Renal cortical epithelial cell (primary cell): ENCODE data around the gene EDN3. TPM values are rescaled to one million over a fixed set of nuclear protein-coding genes. Genes with fewer than 3 reads are reported as not detected.

Experiments used
- DNase-seq: peaks from one replicate; pipeline ENCODE4 v3.0.0-alpha.2; 2011; ENCODE audit warnings: low read depth
- total RNA-seq: library from RNA; depleted of rRNA; stranded (reverse); fragments of >200 nt; gene quantifications from 2 replicates; pipeline ENCODE4 v1.2.3, GENCODE V29; 2014

The EDN3 gene
- total RNA-seq, 1 donor from 2014 or later, result not detected

DNA sequence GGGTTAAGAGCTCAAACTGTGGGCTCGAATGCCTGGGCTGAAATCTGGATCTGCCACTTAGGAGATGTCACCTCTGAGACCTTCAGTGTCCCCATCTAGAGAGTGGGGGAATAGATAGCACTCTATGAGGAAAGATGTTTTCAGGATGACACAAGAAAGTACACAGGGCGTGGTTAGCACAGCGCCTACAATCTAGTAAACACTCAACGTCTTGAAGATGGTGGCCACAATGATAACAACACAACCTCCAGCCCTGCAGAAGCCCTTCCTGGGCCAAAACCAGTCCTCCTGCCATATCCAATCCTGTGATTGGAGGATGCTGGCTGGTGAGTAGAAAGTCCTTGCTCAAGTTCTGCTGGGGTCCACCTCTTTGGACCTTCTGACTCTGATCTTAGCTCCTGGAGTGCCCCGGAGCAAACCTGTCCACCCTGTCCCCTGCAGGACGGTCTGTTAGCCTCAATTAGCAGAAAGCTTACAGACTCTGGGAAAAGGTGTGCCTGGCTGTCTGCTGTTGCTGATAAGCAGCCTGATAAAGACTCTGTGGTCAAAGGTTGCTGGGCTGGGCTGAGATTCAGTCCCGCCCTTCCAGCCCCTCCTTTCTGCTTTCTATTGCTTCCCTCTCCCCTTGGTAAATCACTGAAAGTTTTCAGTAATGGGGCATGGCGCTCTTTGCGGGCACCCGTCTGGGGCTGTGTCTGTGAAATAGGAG is 8.2 kb downstream of the EDN3 start:
- DNase-seq, result no peak

DNA sequence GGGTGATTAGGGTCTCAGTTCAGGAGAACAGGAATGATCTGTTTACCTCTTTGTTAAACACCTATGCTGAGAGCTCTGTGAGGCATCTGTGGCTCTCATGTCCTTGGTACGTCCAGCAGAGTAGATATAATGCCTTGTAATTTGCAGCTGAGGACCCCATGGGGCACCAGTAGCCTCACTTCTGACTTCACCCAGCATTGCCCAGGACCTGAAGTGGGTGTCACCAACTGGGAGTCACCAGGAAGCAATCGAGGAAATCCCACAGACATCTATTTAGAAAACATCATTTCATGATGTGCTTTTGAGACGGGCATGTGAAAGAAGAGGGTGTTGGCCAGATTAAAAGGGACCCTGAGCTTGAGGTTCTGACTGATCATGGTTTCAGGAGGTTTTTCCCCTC is 8.8 kb downstream of the EDN3 start:
- DNase-seq, result no peak

DNA sequence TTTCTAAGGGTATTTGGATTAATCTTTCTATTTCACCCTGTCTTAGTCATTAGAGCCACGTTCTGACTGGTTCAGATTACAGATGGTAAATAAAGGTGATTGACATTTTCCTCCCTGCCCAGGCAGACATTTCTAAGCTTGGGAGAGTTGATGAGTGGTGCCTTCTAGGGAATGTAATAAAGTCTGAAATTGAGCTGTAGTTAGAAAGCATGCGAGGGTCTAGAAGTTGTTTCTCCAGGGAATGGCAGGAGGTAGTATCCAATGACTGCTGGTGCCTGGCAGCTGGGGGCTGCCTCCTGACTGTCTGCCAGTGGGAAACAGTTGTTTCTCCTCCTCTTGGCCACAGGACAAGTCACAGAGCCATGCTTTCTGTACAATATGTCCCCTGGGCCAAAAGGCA is 14.6 kb downstream of the EDN3 start:
- no peak for DNase-seq

DNA sequence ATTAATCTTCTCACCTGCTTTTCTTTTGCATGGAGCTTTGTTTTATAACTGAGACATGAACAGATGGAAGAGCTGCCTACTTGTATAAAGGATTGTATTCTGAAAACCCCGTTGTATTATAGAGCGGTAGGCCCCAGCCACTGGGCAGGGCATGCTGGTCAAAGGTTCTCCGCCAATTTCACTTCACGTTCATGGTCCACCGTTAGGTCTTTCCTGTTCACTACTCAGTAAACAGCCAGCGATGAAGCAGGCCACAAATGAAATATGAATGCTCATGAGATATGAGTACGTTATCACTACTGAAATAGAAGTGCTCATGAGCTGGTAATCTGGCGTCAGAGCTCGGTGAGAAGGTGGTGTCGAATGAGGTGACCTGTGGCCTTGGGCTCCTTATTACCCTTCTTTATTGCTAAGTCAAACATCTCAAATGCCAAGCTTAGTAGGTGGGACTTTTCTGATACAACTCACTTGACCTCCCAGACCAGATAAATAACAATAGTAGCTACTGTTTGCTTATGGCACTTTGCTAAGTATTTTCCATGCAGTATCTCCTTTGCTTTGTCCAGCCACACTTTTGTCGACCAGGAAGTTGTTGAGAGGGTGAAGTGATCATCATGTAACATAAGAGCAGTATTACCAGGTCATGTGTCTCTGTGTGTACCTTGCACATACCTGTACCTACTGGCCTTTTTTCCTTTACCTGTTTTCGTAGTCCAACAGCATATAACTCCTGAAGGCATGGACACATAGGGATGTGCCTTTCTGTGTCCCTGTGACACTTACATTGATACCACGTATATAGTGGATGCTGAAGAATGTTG is 16.7 kb downstream of the EDN3 start:
- DNase-seq, result no peak

DNA sequence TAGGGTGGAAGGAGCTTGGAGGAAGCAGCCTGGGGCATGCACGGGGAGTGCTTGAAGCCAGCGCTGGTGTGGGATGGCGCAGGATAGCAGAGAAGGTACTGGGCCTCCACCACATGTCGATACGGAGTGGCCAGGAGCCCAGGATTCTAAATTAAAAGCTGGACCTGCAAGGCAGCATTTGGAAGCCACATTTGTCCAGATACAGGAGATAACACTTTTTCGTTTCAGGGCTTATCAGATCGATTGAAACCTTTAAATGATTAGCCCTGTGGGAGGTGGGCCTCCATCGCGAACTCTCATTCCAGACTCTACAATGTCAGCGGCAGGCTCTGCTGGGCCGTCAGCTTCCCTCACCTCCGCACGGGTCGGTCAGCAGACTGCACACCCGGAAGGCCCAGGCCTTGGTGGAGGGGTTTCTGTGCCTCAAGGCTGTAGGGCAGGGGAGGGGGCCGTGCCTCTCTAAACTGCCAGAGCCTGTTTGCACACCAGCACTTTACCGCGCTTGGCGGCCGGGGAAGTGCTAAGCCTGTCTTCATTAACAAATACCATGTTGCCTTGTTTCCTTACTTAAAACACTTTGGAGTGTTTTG is 17.9 kb downstream of the EDN3 start:
- DNase-seq, result no peak

DNA sequence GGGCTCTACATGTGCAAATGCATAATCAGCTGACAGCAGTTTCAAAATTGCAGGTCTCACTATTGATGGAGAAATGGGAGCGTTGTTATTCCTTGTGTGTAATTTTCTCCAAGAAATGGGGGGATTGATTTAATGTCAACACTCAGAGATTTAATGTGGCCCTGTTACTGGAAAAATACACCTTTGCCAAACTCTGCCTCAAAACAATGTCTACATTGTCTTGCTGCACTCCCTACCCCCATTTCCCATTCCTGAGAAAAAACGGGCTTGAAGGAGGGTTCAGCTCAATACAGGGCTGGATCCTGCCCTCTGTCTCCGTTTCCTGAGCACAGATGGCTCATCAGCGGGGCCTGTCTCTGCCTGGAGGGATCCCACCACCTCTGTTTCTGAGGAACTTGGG is 18.4 kb downstream of the EDN3 start:
- no peak for DNase-seq

DNA sequence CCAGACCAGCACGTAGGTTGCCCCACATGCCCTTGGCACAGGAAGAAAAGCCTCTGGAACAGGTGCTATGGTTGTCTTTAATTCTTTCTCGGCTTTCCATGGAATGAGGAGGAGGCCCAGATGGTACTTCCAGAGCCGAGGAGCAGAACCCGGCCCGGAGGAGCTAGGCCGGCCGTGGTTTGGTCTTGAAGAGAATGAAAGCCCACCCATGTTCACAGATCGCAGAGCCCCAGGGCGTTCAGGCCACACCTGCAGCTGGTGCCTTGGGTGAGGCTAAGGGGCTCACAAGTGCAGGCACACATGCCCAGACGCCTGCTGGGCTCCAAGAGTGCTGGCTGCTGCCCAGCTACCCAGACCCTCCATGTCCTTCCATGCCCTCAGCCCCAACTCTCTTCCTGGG is 20.0 kb downstream of the EDN3 start:
- DNase-seq, result no peak

DNA sequence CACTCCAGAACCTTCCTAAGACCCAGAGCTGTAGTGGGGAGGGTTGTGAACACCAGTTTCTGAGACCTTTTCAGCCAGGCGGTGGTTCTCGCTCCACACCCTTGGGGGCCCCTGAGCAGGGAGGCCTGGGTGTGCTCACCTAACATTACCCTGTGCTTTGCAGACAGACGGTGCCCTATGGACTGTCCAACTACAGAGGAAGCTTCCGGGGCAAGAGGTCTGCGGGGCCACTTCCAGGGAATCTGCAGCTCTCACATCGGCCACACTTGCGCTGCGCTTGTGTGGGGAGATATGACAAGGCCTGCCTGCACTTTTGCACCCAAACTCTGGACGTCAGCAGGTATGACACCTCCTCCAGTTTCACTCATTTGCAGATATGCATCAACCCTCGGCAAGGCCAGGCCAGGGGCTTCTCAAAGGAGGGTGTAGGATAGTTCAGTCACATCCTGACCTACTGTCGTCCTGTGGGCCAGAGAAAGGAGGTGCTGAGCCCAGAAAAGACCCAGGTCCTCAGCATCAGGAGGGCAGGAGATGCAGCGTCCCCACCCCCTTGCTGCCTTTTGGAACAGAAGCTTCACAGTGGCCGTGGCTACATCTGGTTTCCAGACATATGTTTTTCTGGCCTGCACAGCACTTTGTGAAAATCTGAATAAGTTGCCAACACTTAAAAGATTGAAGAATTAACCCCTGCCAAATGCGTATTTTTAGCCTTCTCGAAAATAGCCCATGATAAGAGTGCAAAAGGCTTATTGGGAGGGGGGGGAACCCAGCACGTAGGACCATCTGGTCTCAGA is 20.6 kb downstream of the EDN3 start:
- DNase-seq, result no peak

DNA sequence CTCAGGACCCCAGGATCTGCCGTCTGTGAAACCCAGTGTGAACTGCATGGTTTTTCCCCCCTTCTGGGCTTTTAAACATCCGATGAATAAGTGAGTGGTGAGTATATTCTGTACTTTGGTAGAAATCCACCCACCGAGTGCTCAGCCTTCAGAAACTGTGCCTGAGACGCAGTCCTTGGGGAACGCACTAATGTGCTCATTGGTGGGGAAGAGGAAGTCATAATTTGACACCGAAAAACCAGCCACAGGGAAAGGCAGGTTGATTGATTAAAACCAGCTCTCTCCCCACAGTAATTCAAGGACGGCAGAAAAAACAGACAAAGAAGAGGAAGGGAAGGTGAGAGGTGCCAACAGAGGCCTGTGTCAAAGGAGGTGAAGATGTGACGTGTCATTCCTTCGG is 21.7 kb downstream of the EDN3 start:
- no peak for DNase-seq

DNA sequence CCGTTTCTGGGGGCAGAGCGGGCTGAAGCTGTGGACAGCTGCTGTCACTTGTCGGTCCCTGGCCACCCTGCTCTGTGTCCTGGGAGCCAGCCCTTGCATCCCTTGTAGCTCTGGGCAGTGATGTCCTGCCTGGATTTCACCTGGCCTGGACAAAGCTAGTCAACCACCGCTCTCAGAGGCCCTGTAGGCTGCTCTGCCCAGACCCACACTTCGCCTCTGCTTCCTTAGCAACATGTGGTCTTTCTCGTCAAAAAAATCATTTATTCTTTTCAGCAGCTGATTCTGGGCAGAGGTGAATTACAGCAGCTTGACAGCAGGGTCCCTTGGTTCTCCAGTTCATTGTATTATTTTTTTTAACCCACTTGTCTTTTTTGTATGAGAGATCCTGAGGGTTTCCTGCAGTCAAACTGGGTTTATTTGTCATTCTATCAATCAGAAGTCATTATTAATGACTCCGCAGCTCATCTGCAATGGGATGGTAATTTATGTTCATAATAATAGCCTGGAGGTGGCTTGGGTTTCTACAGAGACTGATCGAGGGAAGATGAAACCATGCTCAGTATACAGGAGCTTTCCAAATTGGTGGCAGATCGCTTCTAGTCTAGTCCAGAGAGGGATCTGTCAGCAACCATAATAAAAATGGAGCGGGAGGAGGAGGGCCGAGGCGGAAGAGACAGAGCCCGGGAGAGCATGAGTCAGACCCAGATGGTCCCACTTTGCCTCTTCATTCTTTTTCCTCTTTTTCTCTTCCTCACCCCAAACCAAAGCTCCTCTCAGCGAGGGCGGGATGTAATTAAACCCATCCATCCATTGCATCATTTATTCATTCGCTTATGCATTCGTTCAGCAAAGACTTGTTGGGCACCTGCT is 22.4 kb downstream of the EDN3 start:
- no peak for DNase-seq

DNA sequence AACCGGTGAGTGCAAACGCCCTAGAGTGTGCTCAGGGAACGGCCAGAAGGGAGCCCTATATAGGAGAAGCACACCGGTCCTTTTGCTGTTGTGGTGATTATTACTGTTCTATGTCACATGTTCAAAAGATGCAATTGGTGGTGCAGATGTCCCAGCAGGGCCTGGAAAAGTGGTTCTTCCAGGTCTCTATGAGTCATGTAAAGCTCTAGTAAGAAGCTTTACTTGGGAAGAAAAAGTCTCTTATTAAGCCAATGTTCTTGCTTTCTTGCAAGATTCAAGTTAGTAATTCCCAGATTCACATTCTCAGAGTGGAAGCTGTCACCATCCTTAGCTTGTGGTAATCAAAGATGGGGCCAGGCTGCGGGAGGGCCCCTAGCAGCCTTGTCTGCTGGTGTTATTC is 23.3 kb downstream of the EDN3 start:
- DNase-seq, result no peak

DNA sequence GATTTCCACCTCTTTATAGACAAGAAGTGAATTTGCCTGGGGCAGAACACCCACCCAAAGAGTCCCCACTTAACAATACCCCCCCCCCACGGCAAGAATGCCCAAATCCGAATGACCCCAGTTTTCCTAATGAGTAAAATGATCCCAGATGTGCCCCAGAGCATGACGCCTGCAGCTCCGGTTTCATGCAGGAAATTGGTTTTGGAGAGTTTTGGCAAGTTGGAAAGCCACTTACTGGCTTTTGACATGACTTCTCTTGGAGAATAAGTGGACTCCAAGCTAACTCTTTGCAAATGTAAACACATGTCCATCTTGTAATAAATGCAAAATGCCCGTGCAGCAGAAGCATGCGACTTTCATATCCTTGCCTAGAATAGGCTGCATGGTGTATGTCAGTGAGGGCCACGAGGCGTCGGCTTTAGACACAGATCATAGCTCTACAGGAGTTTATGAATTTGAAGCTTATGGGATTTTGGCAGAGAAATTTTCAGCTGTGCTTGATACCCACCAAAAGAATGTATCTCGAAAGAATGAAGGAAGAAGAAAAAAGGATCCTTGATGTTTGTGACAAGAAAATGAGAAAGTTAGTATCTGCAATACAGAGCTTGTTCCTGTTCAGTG is 24.2 kb downstream of the EDN3 start:
- no peak for DNase-seq

DNA sequence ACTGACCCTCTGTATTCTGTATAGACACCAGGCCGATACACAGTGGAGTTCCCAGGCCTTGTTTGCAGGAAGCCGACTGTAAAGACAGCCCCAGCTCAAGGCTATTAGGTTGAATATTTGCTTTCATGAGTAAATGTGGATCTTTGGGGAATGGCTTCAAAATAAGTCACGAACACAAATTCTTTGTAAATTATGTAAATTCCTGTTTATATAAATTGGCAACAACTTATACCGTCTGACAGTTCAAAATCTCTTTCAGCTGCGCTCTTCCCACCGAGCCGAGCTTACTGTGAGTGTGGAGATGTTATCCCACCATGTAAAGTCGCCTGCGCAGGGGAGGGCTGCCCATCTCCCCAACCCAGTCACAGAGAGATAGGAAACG is 24.7 kb downstream of the EDN3 start:
- no peak for DNase-seq

DNA sequence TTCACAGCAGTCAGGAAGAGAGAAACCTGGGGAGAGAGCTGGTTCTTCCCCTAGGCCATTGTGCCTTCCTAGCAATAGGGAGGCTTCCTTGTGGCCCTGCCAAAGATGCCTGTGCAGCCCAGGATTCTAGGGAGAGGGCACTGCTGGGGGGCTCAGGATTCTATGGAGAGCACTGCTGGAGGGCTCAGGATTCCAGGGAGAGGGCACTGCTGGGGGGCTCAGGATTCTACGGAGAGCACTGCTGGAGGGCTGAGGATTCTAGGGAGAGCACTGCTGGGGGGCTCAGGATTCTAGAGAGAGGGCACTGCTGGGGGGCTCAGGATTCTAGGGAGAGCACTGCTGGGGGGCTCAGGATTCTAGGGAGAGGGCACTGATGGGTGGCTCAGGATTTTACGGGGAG is 25.8 kb downstream of the EDN3 start:
- DNase-seq, result no peak

DNA sequence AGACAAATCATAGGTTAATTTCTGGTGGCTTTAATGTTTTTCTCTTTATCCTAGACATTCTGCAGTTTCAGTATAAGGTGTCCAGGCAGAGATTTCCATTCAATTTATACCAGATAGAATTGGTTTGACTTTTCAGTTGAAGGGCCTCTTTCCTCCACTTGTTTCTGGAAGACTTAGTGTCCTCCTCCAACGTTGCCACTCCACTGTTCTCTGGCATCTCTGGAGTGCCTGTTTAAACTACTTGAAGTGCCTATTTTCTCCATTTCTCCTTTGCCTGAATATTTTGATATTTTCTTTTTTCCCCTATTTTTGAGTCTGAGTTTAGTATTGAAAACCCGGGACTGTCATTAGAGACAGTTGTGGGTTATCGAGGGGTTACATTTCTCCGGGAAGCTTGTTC is 27.7 kb downstream of the EDN3 start:
- no peak for DNase-seq

DNA sequence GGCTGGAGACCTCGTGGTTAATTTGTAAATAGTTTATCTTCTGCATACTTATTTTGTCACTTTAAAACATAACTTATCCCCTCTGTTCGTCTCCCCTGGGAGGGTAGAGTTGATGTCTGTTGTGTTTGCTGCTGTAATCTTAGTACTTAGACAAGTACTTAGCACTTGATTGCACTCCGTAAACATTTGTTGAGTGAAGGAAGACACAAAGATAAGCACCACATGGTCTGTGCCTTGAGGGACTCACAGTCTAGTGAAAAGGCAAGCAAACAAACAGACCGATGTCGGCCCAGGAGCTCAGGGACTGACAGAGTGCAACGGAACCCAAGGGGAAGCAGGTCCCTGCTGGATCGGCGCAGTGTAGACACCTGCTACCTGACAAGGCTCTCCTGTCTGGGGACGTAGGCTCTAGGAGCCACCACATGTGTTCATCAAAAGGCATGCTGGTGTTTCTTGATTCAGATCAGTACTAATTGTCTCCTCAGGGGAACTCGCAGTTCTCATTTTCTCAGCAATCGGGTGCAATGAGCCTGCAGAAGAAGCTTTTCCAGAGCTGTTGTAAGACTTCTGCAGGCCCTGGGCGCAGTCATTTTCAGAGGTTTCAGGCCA is 31.4 kb downstream of the EDN3 start:
- DNase-seq, result no peak

DNA sequence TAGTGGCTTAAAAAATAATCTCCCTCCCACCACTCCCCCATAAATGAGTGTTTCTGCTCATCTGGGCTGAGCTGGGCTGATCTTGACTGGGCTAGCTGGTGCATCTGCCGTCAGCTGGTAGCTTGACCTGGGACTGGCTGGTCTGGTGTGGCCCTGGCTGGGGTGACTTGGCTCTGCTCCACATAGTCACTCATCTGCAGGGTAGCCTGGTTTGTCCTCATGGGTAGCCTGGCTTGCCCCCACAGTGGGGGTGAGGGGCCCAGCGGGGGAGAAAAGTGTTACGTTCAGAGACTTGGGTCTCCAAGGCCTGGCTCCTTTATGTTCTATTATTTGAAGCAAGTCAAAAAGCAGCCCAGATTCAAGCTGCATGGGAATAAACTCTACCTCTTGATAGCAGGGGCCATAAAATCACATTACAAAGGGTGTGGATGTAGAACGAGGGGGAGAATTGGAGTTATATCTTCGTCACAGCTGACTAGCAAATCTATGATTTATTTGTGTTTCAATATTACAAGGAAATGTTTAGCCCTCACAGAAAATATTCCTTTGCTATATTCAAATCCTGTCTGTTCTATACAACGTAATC is 32.9 kb downstream of the EDN3 start:
- no peak for DNase-seq

DNA sequence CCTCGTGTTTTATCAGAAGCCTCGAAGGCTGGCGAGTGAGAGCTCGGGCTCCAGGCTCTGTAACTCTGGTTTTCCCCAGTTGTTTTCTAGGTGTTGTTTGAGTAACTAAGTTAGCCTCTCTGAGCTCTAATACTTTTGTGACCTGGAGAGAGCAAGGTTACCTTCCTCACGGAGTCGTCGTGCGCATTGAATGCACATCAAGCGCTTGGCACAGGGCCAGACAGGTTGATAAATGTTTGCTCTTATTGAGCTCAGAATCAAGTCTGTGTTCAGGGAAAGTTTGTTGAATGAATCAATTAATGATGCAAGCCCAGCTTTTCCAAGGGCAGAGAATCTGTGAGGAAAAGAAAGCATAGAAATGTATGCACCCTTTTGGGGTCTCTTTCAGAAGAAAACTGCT is 33.5 kb downstream of the EDN3 start:
- DNase-seq, result no peak

DNA sequence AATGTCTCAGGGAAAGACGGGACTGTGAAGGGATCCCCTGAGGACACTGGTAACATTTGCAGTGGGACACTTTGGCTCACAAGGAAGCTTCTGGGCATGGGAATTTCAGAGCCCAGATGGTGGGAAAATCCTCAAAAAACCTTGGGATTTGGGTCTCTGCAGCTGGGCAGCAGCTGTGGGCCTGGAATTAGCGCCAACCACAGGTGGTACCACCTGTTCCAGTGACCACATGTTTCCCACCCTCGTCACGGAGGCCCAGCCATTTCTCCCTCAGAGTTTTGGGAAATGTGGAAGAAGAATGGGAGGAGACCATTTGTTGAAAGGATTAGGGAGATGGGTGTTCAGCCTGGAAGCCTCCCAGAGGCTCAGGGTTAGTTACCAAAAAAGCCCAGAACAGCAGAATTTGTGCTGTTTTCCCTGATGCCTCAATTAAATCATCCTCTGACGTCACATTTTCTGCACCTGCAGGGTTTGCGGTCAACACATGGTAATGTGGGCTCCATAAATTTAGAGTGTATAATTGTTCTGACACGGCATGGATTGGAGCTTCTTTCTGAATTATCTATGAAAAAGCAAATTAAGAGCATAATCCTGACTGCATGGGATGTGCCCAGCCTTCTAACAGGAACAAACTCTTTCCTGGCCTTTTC is 34.4 kb downstream of the EDN3 start:
- DNase-seq, result no peak

DNA sequence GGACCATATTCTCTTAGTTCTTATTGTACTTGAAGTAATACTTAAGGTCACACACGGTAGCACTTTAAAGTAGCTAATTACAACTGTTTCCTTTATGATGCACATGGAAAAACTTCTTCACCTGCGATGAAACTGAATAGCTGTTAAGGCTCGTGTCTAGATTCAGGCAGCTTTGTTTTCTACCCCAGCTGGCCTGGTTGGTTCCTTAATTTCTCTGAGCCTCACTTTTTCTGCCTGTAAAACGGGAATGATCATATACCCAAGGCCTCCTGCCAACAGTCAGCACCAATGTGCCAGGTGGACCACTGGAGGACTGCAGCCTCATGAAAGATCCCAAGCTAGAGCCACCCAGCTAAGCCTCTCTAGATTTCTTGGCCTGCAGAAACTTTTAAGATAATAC is 35.0 kb downstream of the EDN3 start:
- DNase-seq, result no peak
